ENCODE data around the gene STYX.

The STYX gene, protein sequence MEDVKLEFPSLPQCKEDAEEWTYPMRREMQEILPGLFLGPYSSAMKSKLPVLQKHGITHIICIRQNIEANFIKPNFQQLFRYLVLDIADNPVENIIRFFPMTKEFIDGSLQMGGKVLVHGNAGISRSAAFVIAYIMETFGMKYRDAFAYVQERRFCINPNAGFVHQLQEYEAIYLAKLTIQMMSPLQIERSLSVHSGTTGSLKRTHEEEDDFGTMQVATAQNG

DNA sequence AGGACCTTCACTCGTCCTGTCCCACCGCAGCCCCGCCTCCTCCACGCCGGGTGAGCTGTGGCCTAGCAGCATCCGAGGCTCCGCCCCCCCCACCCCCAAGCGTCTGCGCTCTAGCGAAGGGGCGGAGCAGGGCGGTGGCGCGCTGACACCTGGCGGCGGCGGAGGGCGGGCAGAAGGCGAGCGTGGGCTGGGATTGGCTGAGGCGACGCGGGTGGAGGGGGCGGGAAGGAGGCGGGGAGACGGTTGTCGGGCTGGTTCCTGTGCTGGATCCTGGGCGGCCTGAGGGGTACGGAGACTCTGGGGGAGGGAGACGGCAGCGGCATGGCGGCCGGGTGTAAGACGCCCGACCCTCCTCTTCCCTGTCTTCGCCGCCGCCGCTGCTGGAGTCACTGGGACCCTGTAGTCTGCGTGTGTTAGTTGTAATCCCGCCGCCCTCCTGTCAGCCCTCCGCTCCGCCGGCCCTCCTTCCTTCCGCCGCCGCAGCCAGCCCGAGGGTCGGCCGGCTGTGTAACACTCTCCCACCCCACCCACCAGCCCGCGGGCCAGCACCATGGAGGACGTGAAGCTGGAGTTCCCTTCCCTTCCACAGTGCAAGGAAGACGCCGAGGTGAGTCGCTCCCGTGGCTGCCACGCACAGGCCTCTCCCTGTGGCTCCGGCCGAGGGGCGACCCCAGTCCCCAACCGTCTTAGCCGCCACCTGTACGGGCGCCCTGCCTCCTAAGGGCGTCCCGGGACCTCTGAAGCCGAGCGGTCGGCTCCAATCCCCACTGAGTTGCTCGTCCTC is at the start of gene STYX:
TSS of gene STYX (plus strand) at position 242 of the 784 bp plus-strand sequence. CDS start at position 551, 309 bp downstream.
- peak; percentile 97 for DNase-seq (ENCODE audit: low read depth)
- TF ChIP-seq, protein P1, sequence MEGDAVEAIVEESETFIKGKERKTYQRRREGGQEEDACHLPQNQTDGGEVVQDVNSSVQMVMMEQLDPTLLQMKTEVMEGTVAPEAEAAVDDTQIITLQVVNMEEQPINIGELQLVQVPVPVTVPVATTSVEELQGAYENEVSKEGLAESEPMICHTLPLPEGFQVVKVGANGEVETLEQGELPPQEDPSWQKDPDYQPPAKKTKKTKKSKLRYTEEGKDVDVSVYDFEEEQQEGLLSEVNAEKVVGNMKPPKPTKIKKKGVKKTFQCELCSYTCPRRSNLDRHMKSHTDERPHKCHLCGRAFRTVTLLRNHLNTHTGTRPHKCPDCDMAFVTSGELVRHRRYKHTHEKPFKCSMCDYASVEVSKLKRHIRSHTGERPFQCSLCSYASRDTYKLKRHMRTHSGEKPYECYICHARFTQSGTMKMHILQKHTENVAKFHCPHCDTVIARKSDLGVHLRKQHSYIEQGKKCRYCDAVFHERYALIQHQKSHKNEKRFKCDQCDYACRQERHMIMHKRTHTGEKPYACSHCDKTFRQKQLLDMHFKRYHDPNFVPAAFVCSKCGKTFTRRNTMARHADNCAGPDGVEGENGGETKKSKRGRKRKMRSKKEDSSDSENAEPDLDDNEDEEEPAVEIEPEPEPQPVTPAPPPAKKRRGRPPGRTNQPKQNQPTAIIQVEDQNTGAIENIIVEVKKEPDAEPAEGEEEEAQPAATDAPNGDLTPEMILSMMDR (conservative IDR thresholded peaks at IDR 0.05; ENCODE audit: low read length), result no peak
- H3K4me3 ChIP-seq (ENCODE audit: low read length), result peak within 1 kb of the TSS; percentile 91

DNA sequence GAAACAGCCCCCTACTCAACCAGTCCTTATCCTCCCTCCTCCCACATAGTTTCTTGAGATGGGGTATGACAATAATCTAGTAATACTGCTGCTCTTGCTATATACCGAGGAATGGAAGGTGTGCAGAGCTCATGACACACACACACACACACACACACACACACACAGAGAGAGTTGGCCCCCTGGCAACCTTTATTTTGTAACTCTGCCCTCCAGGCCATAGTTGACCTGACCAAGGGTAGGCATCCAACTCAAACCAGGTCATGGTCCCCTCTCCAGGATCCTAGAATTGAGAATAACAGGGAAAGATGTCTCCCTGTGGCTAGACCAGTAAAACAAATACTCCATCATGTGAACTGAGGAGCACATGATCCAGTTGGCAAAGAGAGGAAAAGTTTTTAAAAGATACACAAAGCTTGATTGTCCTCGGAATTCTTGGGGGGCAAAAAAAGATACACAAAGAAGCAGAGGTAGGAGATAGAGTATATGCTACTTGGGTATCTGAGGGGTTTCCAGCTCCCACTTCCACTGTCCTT is 45.9 kb upstream of the STYX start:
- H3K4me3 ChIP-seq (ENCODE audit: low read length), result no peak overlapping the region
- TF ChIP-seq, protein P1 (conservative IDR thresholded peaks at IDR 0.05; ENCODE audit: low read length), result no peak

DNA sequence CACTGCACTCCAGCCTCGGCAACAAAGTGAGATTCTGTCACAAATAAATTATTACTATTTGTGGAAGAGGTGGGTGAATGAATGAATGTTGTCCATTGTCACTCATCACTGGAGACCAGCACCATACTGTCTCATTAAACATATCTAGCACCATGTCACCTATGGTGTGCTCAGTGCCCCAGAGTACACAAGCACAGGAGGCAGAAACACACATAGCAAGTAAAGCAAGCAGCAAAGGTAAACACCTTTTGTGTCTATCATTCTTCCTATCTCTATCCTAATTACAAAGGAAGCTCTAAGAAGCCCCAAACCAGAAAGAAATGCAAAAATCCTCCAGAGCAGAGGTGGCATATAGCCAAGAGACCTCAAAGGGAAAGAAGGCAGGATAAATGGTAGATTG is 43.8 kb upstream of the STYX start:
- DNase-seq (ENCODE audit: low read depth), result no peak
- TF ChIP-seq, protein P1 (conservative IDR thresholded peaks at IDR 0.05; ENCODE audit: low read length), result no peak
- H3K4me3 ChIP-seq (ENCODE audit: low read length), result no peak overlapping the region

More for the DNA sequence above, 45.9 kb upstream of the STYX start:
- no peak for DNase-seq (ENCODE audit: low read depth)

DNA sequence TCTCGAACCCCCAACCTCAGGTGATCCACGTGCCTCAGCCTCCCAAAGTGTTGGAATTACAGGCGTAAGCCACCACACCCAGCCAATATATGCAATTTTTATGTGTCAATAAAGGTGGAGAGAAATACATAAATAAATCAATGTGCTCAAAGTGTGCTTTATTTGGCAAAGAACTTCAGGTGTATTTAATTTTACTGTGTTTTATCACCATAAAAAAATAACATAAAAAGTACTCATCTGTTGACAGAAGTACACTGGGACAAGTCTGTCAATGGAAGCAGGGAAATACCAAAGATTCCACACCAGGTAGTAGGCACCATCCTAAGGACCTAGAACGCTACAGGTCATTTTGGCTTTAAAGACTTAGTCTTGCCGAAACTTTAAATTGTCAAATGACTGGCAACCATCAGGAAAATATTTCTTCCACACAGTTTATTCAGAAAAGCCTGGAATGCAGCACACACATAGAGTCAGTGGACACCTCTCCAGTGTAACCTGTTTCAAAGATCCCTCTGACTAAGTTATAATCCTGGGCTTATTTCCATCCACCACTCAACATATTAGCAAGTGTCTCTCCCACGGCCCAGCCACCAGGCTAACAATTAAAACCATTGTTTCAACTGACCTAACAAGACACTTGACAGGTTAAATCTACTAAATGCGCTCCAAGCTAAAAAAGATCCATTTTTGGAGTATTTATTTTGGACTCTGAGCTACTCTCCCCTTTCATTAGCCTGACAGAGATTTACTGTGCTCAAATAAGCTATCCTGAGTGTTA is 38.8 kb upstream of the STYX start:
- no peak overlapping the region for H3K4me3 ChIP-seq (ENCODE audit: low read length)
- TF ChIP-seq, protein P1 (conservative IDR thresholded peaks at IDR 0.05; ENCODE audit: low read length), result no peak
- DNase-seq (ENCODE audit: low read depth), result no peak

DNA sequence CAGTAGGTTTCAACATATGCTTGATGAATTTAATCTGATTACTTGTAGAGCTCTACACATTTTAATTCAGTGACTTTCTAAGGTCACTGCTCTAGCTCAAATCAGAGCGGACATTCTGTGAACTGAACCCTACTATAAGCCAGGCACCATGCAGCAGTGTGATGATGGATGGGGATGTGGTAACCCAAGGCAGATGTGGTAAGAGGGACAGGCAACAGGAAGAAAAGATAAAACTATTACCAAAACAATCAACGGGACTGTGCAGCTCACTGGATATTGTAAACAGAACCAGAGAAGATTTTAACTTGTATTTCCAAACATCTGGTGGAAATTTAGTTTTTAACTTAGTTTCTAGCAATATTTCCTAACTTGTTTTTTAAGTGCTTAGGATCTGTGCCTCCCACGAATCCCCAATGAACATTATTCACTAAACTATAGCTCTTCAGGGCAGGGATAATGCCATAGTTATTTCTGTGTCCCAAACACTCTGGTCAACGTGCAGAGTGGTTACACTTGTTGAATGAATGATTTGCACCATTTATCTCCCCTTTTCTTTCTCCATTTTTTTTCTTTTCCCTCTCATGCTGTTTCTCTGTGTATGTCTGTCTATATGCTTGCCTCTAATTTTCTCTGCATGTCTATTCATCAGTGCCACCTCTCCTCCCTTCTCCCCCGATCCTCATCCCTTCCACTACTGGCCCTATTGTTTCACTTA is 37.6 kb upstream of the STYX start:
- DNase-seq (ENCODE audit: low read depth), result peak; percentile 81
- TF ChIP-seq, protein P1 (conservative IDR thresholded peaks at IDR 0.05; ENCODE audit: low read length), result no peak
- H3K4me3 ChIP-seq (ENCODE audit: low read length), result no peak overlapping the region; the same call in 1 of the 2 replicates

DNA sequence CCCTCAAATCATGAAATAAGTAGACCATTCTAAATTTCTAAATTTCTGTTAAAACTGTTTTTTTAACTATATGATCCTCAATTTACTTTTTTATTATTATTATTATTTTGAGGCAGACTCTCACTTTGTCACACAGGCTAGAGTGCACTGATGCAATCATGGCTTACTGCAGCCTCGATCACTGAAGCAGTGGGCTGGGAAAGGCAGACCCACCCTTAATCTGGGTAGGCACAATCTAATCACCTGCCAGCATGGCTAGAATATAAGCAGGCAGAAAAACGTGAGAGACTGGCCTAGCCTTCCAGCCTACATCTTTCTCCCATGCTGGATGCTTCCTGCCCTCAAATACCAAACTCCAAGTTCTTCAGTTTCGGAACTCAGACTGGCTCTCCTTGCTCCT is 36.9 kb upstream of the STYX start:
- no peak overlapping the region for H3K4me3 ChIP-seq (ENCODE audit: low read length)
- DNase-seq (ENCODE audit: low read depth), result no peak
- TF ChIP-seq, protein P1 (conservative IDR thresholded peaks at IDR 0.05; ENCODE audit: low read length), result no peak

Measured in AG10803 (cell line).